ENCODE data around the gene GM2A. TPM values are rescaled to one million over a fixed set of nuclear protein-coding genes. Genes with fewer than 3 reads are reported as not detected.

GM2A gene
- total RNA-seq, 3 donors from 2014 or later (not counting 1 experiment from before 2014, with no cell fraction given): 9.6 to 15.9 (median 15.6) TPM

GRCh38 chr5:151248651-151249050 lies 4.3 kb upstream of the GM2A start:
- H3K4me1 Mint-ChIP-seq: peaks cover 25 to 31% of the 10 kb centered on the region in 2 donors
- no peaks in the 10 kb centered on the region for H3K27me3 ChIP-seq (ENCODE audit: control insufficient read depth, insufficient read depth, low read length)
- no peaks in the 10 kb centered on the region for H3K36me3 Mint-ChIP-seq
- H3K27me3 Mint-ChIP-seq (ENCODE audit: low read depth in 2 of 2): peaks cover 5 to 7% of the 10 kb centered on the region in 2 donors
- no peak overlapping the region for H3K4me3 Mint-ChIP-seq
- DNase-seq (no peak), ATAC-seq (no peak)
- no peak overlapping the region for H3K4me3 ChIP-seq (ENCODE audit: low read length)
- H3K9me3 ChIP-seq (ENCODE audit: control insufficient read depth, insufficient read depth, low read length): no peaks in the 10 kb centered on the region
- TF ChIP-seq, protein P1, sequence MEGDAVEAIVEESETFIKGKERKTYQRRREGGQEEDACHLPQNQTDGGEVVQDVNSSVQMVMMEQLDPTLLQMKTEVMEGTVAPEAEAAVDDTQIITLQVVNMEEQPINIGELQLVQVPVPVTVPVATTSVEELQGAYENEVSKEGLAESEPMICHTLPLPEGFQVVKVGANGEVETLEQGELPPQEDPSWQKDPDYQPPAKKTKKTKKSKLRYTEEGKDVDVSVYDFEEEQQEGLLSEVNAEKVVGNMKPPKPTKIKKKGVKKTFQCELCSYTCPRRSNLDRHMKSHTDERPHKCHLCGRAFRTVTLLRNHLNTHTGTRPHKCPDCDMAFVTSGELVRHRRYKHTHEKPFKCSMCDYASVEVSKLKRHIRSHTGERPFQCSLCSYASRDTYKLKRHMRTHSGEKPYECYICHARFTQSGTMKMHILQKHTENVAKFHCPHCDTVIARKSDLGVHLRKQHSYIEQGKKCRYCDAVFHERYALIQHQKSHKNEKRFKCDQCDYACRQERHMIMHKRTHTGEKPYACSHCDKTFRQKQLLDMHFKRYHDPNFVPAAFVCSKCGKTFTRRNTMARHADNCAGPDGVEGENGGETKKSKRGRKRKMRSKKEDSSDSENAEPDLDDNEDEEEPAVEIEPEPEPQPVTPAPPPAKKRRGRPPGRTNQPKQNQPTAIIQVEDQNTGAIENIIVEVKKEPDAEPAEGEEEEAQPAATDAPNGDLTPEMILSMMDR (IDR thresholded peaks at IDR 0.05): no peak
- peaks cover 16% of the 10 kb centered on the region for H3K4me1 ChIP-seq (ENCODE audit: control insufficient read depth, insufficient read depth, low read length)
- 90% methylated on average over 2 of the region's 2 CpGs for WGBS (ENCODE audit: insufficient coverage)
- intact Hi-C loops (cut with micrococcal nuclease): no loop called here
- no peaks in the 10 kb centered on the region for H3K36me3 ChIP-seq (ENCODE audit: control insufficient read depth, insufficient read depth, low read length)
- no peaks in the 10 kb centered on the region for H3K9me3 Mint-ChIP-seq
- no peak overlapping the region for H3K27ac ChIP-seq (ENCODE audit: low read length)
- H3K27ac Mint-ChIP-seq: no peak overlapping the region

- Histone ChIP-seq H3K4me1 (ENCODE audit: control insufficient read depth, insufficient read depth, low read length) (peaks cover 15% of the 10 kb centered on the region), H3K9me3 (ENCODE audit: control insufficient read depth, insufficient read depth, low read length) (no peaks in the 10 kb centered on the region), H3K27me3 (ENCODE audit: control insufficient read depth, insufficient read depth, low read length) (no peaks in the 10 kb centered on the region), H3K36me3 (ENCODE audit: control insufficient read depth, insufficient read depth, low read length) (no peaks in the 10 kb centered on the region), H3K4me3 (ENCODE audit: low read length) (no peak overlapping the region), H3K27ac (ENCODE audit: low read length) (no peak overlapping the region)
- Mint-ChIP-seq H3K27ac (no peak overlapping the region), H3K9me3 (no peaks in the 10 kb centered on the region), H3K4me1 (peaks cover 24 to 32% of the 10 kb centered on the region in 2 donors), H3K27me3 (ENCODE audit: low read depth in 2 of 2) (peaks cover 5 to 7% of the 10 kb centered on the region in 2 donors), H3K36me3 (no peaks in the 10 kb centered on the region), H3K4me3 (no peak overlapping the region)
- DNase-seq: no peak
- intact Hi-C loops (cut with micrococcal nuclease): no loop called here
- 85% methylated on average over 5 of the region's 5 CpGs for WGBS (ENCODE audit: insufficient coverage)
- TF ChIP-seq, protein P1 (IDR thresholded peaks at IDR 0.05): no peak
- ATAC-seq: no peak
These were observed 3.7 kb upstream of the GM2A start for GRCh38 chr5:151249281-151249680.

- no peaks in the 10 kb centered on the region for H3K36me3 ChIP-seq (ENCODE audit: control insufficient read depth, insufficient read depth, low read length)
- peaks cover 5 to 7% of the 10 kb centered on the region in 2 donors for H3K27me3 Mint-ChIP-seq (ENCODE audit: low read depth in 2 of 2)
- no peak for DNase-seq
- peak overlapping the region; percentile 55 for H3K4me3 Mint-ChIP-seq
- intact Hi-C loops (cut with micrococcal nuclease): loop anchor here (5.0 to 10.0 kb wide), 2 partner anchors 38 to 524 kb away; partner anchors contain the start of gene G3BP1
- H3K4me3 ChIP-seq (ENCODE audit: low read length): no peak overlapping the region
- TF ChIP-seq, protein P1 (IDR thresholded peaks at IDR 0.05): no peak
- peaks cover 15% of the 10 kb centered on the region for H3K4me1 ChIP-seq (ENCODE audit: control insufficient read depth, insufficient read depth, low read length)
- no peaks in the 10 kb centered on the region for H3K9me3 Mint-ChIP-seq
- peaks cover 21 to 30% of the 10 kb centered on the region in 2 donors for H3K4me1 Mint-ChIP-seq
- no peaks in the 10 kb centered on the region for H3K27me3 ChIP-seq (ENCODE audit: control insufficient read depth, insufficient read depth, low read length)
- H3K27ac Mint-ChIP-seq: no peak overlapping the region
- no peaks in the 10 kb centered on the region for H3K36me3 Mint-ChIP-seq
- 97% methylated on average over 9 of the region's 10 CpGs for WGBS (ENCODE audit: insufficient coverage)
- no peaks in the 10 kb centered on the region for H3K9me3 ChIP-seq (ENCODE audit: control insufficient read depth, insufficient read depth, low read length)
- no peak overlapping the region for H3K27ac ChIP-seq (ENCODE audit: low read length)
- no peak for ATAC-seq
These were observed 2.5 kb upstream of the GM2A start for GRCh38 chr5:151250346-151251000.
